ENCODE data around the gene PPOX.

Gene PPOX

DNA sequence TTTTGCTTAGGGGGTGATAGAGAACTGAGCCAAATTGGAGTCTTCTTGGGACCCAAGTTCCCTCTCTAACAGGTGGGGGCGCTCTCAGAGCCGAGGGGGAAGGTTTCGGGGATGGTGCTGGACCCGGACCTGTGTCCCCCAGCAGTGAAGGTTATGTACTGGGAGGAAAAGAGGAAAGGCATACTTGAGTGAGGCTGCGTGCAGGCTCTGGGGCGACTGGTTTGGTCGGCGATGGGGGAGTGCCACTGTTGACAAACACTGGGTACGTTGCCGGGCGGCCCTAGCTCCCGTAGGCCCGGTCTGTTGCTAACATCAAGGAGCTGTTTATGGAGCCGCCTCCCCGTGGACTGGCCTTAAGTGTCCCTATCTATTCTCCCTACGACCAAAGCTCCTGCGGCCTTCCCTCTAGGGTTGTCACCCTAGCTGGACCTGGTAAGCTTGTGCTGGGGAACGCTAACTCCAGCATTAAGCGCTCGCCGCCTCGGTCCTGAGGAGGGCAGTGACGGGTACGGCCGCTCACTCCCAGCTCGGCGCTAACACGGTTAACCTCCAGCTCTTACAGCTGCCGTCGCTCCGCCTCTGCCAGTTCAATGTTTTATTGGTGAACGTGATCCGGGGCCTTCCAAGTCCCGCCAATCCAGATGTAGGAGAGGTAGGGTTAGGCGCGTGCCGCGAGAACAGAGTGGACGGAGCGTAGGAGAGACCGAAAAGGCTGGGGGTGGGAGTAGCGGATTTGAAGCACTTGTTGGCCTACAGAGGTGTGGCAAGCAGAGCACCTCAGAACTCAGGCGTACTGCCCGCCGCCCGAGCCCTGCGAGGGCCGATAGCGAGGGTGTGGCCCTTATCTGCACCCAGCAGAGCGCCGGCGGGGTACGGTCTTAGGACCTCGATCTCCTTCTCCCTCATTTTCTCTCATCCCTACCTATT lies at the start of gene PPOX:
Gene PPOX, plus strand, starts transcription at position 685 of the 927 bp plus-strand sequence. CDS start 422 bp downstream, outside the sequence.
- peak; percentile 86 to 91 (median 89) for DNase-seq (ENCODE audit: low read depth in 3 of 3)

DNA sequence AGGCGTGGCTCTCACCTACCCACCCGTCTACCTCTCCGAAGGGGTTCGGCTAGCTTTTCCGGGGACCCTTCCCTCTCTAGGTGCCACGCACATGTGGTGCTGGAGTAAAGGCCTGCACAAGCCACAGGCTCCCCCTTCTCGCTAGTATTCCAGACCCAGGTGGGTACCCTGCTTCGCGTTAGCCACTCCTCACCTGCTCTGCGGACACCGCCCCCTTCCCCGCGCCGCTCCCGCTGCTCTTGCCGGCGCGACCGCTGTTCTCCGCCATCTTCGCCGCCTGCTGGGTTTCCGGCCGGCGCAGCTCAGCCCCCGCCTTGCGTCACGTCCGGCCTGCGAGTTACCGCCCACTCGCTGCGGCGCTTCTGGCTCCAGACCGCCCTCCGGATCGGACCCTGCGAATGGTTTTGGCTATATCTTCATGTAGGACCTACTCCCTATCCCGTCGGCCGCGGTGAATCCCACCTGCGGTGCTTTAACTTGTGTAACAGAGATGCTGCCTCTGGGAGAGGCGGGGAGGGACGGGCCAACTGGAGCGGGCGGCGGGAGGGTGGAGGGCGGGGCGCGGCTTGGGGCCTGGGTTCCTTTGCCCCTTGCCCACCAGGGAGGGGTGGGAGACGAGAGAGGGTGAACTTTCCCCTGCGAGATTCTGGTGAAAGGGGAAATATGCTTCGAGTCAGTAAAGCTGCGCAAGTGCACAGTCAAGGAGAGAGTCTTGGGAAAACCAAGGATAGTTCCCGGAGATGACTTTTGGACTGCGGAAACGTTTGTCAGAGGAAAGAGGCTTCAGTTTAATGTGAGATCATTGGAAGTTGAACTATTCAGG lies 48.3 kb upstream of the PPOX start, which contains the start of the genes NIT1 and PFDN2:
Gene NIT1, plus strand, starts transcription at position 347 of the 823 bp plus-strand sequence. Its CDS starts 72 bp downstream, at position 419.
Gene PFDN2, minus strand, starts transcription at position 279 of the 823 bp plus-strand sequence. Its CDS starts 11 bp downstream, at position 268.
- DNase-seq (ENCODE audit: low read depth in 3 of 3) = peak; percentile 75 to 85 (median 77)

DNA sequence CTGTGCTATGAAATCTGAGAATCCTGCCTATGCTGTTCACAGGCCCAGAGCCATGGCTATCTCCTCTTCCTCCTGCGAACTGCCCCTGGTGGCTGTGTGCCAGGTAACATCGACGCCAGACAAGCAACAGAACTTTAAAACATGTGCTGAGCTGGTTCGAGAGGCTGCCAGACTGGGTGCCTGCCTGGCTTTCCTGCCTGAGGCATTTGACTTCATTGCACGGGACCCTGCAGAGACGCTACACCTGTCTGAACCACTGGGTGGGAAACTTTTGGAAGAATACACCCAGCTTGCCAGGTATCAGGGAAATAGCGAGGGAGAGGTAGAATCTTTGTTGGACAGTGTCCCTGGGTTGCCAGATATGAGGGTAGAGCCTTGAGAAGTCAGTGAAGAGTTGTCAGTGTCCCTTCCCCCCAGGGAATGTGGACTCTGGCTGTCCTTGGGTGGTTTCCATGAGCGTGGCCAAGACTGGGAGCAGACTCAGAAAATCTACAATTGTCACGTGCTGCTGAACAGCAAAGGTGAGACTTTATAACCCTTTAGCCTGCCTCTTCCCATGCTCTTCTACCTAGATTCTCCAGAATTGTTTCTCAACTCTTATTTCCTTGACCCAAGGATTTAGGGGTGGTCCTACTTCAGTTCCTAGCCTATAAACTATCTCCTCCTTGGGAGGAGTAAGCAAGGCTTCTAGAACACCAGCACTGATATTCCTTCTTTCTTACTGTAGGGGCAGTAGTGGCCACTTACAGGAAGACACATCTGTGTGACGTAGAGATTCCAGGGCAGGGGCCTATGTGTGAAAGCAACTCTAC lies 46.9 kb upstream of the PPOX start:
- peak in 2 of 3 donors; percentile 52 to 70 for DNase-seq (ENCODE audit: low read depth in 3 of 3)

DNA sequence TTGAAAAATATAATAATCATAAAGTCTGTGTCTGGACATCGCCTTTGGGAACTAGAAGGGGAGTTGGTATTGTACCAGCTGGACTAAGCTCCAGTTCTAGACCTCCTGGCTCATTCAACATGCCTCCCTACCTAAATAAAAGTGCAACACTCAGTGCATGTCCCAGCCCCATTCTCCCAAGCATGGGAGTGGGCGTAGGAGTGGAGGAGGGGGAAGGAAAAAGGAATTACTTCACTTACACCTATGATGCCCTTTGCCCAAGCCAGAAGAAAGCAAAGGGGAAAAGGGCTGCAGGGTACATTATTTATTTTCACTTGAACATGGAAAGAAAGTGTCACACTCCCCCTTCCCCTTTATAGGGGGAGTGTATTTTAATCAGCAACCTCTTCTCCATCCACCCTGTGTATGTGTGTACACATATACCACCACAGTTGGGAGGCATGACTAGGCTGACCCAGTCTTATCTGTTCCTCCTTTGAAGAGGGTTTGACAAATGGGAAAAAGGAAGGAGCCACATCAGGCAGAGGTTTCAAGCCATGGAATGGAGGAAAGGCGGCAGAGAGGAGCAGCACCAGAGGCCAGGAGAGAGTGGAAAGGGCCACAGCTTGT lies 45.1 kb upstream of the PPOX start:
- no peak for DNase-seq (ENCODE audit: low read depth in 3 of 3)

DNA sequence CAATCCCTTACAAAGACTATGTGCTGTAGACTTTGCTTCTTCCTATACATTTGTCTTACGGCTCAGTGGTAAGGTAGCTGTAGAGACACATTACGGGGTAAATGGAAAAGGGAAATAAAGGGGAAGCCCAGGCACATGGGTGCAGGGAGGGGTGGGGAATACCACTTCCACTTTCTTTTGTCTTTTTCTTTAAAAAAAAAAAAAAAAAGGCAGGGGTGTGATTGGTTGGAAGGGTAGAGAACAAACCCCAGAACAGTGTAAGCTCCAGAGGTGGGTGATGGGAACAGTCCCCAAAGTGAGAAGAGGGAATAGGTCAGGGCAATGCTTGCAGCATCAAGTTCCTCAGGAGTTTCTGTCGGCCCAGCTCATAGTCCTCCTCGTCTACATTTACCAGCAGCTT lies 44.4 kb upstream of the PPOX start:
- DNase-seq (ENCODE audit: low read depth in 3 of 3) = no peak

DNA sequence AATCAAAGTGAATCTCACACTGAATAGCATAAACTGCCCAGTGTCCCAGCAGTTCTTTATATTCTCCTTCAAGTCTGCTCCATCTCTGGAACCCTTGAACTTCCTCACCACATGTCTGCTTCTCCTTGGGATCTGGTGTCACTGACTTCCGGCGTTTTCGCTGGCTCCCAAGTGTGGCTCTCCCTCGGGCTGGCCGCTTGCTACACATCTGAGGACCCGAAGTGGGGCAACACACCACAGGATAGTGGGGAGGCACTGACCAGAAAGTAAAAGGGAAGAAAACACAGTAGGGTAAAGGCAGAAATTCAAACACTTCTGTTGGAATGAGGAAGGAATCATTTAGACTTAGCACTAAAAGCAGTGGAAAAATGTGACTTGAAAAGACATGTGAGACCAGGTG lies 43.3 kb upstream of the PPOX start:
- DNase-seq (ENCODE audit: low read depth in 3 of 3) = no peak

DNA sequence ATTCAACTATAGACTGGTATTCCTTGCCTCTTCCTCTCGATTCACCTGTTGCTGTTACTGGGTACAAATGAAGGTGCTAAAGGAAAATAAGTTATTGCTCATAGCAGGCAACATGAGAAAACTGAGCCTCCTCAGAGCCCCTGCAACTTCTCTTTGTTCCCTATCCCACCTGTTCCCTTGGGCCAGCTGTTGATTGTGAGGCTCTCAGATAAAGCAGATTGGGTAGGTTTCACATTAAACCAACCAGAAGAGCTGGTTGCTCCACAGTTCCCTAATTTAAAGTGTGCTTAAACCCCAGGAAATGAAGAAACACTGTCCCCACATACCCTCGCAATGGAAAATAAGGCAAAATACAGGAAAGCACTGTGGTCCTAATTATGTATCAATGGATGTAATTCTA lies 38.6 kb upstream of the PPOX start:
- DNase-seq (ENCODE audit: low read depth in 3 of 3) = no peak

DNA sequence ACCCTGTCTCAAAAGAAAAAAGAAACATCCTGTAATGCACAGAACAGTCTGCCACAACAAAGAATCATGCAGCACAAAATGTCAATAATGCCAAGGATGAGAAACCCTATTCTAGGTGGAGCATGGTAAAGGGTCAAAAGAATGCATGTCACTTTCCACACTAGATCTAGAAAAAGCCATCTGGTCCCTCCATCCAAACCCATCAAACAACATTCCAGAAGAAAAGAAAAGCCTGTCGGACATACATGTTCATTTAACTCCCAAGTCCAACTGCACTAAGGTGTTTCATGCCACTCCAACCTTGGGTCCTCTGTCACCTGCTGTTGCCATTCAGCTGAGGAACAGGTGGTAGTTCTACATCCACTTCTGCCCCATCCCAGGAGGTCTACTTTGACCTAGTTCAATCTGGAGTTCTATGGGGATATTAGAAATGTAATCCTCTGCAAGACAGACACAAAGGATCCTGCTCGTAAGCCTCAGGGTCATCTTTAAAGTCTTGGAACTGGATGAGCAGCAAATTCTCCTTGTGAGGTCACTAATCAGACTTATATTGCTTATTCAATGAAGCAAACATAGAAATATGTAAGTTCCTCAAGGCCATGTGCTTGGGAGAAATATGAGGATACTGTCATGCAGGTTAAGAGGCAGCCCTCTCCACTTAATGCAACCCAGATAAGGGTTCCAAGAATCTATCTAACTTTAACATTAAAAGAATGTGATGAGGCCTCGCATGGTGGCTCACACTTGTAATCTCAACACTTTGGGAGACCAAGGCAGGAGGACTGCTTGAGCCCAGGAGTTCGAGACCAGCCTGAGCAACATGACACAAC lies 37.4 kb upstream of the PPOX start:
- no peak for DNase-seq (ENCODE audit: low read depth in 3 of 3)

DNA sequence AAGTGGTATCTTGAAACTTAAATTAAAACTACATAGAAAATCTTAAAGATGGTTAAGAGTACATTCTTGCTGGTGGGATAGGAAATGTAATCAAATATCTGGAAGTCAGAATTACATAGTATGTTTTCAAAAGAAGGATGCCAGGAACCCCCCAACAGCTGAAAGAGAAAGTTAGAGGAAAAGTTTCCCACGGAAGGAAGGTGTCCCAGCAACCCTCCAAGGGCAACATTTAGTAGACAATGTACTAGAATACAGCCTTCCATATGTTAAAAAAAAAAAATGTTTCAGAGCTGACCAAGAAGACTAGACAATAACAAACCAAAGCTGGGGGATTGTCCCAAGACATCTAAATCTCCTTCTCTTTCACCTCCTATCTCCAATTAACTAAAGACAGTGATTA lies 36.0 kb upstream of the PPOX start:
- DNase-seq (ENCODE audit: low read depth in 3 of 3) = no peak

DNA sequence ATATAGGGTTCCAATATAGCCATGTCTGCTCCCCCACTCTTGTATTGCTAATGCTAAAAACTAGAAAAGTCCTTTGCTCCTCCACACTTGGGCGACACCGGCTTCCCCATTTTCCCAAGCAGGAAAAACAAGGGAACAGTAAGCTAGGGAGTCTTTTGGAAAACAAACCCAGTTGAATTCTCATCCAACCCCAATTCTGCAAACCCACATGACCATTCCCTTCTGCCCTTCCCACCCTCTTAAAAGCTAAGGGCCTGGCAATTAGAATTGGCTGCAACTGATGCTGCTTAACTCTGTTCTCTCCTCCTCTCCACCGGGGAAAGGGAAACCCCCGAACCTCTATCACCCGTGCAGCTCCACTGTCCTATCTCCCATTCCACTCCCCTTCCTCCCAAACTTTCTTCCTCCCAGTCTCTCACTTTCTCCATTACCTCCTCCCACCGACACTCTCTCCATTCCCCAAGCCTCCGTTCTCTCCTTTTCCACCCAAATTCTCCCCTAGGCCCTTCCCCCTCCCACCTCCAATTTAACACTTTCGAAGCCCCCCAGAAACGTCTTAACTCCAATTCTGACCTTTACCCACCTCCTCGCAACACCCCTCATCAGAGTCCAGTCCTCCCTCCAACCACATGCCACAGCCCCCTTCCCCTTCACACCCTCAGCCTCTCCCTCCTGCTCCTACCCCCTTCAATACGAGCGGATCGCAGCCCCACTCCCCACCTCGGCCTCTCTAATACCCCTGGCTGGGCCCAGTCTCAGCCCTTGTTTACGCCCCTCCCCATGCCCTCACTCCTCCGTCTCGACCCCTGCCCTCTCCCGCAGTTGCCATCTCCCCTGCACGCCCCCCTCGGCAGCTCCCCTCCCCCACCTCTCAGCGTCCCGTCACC lies 34.5 kb upstream of the PPOX start:
- no peak for DNase-seq (ENCODE audit: low read depth in 3 of 3)

DNA sequence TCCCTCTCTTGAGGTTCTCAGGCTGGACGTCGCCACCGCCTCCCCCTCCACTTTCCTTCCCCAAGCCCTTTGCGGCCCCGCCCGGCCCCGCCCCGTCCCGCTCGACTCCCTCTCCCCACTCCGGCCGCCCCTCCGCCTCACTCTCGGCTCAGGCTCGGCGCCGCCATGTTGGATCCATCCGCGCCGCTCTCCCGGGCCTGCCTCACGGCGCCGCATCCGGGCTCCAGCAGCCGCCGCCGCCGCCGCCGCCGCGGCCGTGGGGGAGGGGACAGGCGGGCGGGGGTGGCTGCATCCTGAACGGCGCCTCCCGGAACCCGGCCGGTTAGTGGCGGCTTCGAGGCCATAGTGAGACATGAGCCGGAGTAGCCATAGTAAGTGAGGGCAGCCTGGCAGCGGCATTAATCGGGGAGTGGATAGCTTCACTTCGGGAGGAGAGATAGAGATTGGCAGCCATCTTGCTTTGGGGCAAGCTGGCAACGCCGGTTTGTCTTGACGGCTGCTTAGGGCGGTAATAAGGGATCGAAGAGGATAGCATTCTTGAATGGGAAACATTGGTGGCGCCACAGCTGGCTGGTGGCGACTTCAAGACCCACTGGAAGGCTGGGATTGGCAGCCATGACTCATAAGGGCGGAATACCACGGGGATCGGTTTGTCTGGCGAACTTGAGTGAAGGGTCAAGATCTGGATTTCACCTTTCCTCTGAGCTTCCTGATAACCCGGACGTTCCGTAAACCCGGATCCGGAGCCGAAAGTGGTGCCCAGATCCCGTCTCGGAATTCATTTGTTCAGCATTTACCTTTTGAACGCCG lies 33.6 kb upstream of the PPOX start, which contains the start of gene DEDD:
Gene DEDD, minus strand, starts transcription at position 258 of the 810 bp plus-strand sequence. CDS start 8,205 bp downstream, outside the sequence.
- peak; percentile 80 to 90 (median 88) for DNase-seq (ENCODE audit: low read depth in 3 of 3)

DNA sequence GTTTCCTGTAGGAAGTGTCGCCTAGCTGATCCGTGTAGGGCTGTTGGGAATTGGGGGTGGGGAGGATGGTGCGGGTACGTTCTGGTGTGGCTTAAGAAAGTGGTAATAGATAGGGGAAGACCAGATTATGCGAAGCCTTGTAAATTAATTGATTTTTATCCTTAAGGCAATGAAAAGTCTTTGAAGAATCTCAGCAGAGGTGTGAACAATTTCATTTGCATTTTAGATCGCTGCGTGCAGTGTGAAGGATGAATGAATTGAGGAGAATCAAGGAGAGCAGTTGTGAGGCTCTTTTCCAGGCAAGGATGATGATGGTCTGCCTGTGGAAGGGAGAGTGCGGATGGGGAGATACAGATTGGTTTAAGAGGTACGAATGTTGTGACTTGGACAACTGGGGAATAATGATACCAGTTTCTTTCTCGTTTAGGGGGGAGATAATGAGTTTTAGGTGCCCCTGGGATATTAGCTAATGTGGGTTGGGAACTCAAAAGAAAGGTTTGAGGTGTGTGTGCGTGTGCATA lies 32.9 kb upstream of the PPOX start:
- DNase-seq (ENCODE audit: low read depth in 3 of 3) = no peak

DNA sequence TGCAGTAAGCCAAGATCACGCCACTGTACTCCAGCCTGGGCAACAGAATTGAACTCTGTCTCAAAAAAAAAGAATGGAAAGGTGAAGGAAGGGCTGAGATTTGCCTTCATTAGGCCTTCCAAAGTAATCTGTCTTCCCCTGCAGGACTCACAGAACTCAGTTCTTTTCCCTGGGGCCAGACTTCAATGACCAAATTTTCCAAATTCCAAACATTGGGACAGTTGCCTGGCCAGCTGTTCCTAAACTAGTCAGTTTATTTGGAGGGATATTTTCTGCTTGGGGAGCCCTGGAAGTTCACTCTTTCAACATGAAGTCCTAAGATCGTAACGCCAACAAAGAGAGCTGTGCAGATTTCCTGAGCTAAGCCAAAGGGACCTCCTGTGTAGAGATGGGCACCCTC lies 28.3 kb upstream of the PPOX start:
- no peak for DNase-seq (ENCODE audit: low read depth in 3 of 3)

DNA sequence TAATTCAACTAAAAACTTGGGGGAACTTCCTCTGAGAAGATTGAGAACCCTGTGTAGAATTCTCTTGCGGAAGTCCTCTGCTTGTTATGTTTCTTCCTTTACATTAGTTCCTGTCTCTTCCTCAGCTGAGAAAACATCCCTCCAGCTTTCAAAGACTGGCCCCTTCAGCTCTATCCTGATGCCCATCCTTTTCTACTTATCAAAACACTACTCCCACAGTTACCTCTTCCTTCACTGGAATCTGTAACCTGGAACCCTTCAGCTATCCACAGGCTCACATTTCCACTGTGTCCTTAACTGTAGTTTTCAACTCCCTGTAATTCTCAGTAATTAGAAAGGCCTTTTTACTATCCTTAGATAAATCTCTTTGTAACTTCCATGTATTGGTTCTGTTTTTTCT lies 27.8 kb upstream of the PPOX start:
- no peak for DNase-seq (ENCODE audit: low read depth in 3 of 3)

DNA sequence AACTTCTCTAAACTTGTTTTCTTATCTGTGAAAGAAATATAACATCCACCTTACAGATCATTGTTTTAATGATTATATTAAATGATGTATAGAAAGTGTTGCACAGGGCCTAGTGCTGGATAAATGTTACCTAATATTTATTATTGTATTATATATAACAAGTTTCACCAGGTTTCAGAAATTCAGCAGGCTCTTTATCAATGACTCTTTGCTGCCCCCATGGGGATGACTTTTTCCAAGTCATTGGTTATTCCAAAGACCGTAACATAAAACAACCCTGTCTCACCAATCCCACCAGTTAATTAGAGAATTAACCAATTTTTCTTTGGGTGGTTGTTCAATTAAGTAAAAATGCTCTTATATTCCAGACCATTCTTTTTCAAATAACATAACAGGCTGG lies 26.5 kb upstream of the PPOX start:
- DNase-seq (ENCODE audit: low read depth in 3 of 3) = no peak

DNA sequence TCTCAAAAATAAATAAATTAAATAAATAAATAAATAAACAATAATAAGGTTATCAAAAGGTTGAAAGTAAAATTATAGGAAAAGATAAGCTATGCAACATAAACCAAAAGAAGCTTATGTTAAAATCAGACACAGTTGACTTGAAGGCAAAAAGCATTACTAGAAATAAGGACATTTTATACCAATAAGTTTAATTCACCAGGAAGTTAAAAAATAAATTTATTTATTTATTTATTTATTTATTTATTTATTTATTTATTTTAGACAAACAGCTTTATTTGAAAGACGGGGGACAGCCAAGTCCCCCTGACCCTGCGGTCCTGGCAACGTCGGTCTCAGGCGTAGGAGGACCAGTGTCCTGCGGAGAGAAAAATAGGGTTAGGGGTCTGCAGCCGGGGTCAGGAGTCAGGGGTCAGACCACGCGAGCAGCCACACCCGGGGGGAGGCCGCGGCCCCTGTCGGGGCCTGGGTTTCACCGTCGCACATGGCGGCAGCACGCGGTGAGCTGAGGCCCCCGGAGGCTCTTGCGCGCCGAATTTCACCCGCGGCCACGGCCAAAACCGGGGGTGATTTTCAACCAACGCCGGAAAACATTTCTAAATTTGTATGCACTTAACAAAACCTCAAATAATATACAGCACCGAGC lies 25.3 kb upstream of the PPOX start:
- DNase-seq (ENCODE audit: low read depth in 3 of 3) = no peak

DNA sequence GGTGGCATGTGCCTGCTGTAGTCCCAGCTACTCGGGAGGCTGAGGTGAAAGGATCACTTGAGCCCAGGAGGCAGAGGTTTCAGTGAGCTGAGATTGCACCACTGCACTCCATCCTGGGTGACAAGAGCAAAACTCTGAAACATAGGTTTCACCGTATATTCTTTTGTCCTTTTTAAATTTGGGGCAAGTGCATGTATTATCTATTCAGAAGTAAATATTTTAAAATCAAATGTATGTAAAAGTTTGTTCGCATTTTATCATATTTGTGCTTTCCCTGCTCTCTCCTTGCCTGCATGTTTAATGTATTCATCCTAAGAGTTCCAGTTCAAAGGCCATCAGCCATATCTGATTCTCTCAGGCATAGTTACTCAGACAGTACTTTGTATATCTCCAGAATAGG lies 20.4 kb upstream of the PPOX start:
- no peak for DNase-seq (ENCODE audit: low read depth in 3 of 3)

All from stimulated activated CD4-positive, alpha-beta T cell treated with anti-CD3 and anti-CD28 coated beads, TNF-alpha, amount 100 ng/mL, for 48 hours (primary cell).